ENCODE results near the gene AUTS2. TPM values are rescaled to one million over a fixed set of nuclear protein-coding genes. Genes with fewer than 3 reads are reported as not detected.

AUTS2 gene
- total and polyA plus RNA-seq, 10 of the 15 experiments (the other 5 are each of a cell fraction or from before 2014, with no cell fraction given): 6.4 to 55.6 (median 21.6) TPM

DNA sequence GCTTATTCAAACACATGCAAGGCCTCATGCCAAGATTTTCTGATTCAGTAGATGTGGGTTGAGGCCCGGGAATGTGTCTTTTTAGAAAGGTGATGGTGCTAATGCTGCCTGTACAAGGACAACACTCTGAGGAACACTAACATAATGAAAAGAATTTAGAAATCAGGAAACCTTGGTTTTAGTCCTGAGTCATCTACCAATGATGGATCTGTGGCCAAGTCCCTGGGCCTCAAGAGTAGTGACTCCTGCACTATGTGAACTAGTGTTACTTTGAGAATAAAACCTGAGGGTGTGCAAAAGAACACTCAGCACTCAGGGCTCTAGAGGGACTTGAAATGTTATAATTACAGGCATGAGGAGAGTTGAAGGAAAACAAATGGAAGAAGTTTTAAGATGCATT, 792.0 kb downstream of the AUTS2 start:
- WGBS (ENCODE audit: insufficient coverage, insufficient replicate concordance, low lambda C conversion rate, missing lambda C conversion rate): 29% methylated on average over 1 of the region's 1 CpG
- Histone ChIP-seq H3K9ac (ENCODE audit: control insufficient read depth, insufficient read depth, low read length) (no peak overlapping the region), H3K27me3 (replicated peaks in 1 of 2; ENCODE audit: control insufficient read depth in 2 of 2, insufficient read depth in 2 of 2, low read length in 1 of 2) (no peaks in the 10 kb centered on the region), H4K20me1 (ENCODE audit: control insufficient read depth, insufficient read depth) (no peaks in the 10 kb centered on the region), H3K36me3 (ENCODE audit: control insufficient read depth in 2 of 2, insufficient read depth in 2 of 2, low read length in 1 of 2) (no peaks in the 10 kb centered on the region), H2AFZ (ENCODE audit: control insufficient read depth, low read depth, low read length) (no peak overlapping the region), H3K27ac (ENCODE audit: control insufficient read depth, insufficient read depth) (no peak overlapping the region), H3K4me3 (no peak overlapping the region), H3K9me3 (replicated peaks; ENCODE audit: control insufficient read depth, insufficient read depth, low read length) (no peaks in the 10 kb centered on the region), H3K4me2 (ENCODE audit: control insufficient read depth, insufficient read depth) (no peak overlapping the region), H3K4me1 (ENCODE audit: control insufficient read depth, insufficient read depth, low read length) (no peaks in the 10 kb centered on the region), H3K79me2 (ENCODE audit: control insufficient read depth, insufficient read depth, low read length) (no peaks in the 10 kb centered on the region)
- BruUV-seq (replicated peaks): no TSS peak
- RAD21 ChIA-PET (ENCODE audit: unreplicated experiment): no interaction called here
- POLR2A ChIA-PET: no interaction called here
- intact Hi-C loops (cut with micrococcal nuclease; ENCODE audit: unreplicated experiment): no loop called here
- ATAC-seq: no peak
- SMC1A ChIA-PET (ENCODE audit: uncharacterized antibody, unreplicated experiment): no interaction called here
- in situ Hi-C loops (cut with MboI): no loop called here
- DNase-seq (ENCODE audit: low read depth, low spot score): no peak
- no peak for FAIRE-seq
- CTCF ChIA-PET: no interaction called here
- TF ChIP-seq NR2C1 (IDR thresholded peaks at IDR 0.05): no peak
- TF ChIP-seq SIX5 (IDR thresholded peaks at IDR 0.05; ENCODE audit: low read depth, low read length, severe bottlenecking): no peak
- no peak for TF ChIP-seq CHD4 (IDR thresholded peaks at IDR 0.05)
- TF ChIP-seq, protein P1, sequence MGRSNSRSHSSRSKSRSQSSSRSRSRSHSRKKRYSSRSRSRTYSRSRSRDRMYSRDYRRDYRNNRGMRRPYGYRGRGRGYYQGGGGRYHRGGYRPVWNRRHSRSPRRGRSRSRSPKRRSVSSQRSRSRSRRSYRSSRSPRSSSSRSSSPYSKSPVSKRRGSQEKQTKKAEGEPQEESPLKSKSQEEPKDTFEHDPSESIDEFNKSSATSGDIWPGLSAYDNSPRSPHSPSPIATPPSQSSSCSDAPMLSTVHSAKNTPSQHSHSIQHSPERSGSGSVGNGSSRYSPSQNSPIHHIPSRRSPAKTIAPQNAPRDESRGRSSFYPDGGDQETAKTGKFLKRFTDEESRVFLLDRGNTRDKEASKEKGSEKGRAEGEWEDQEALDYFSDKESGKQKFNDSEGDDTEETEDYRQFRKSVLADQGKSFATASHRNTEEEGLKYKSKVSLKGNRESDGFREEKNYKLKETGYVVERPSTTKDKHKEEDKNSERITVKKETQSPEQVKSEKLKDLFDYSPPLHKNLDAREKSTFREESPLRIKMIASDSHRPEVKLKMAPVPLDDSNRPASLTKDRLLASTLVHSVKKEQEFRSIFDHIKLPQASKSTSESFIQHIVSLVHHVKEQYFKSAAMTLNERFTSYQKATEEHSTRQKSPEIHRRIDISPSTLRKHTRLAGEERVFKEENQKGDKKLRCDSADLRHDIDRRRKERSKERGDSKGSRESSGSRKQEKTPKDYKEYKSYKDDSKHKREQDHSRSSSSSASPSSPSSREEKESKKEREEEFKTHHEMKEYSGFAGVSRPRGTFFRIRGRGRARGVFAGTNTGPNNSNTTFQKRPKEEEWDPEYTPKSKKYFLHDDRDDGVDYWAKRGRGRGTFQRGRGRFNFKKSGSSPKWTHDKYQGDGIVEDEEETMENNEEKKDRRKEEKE (IDR thresholded peaks at IDR 0.05): no peak
- no peak for TF ChIP-seq RBBP5 (conservative IDR thresholded peaks at IDR 0.05)
- TF ChIP-seq PKNOX1 (IDR thresholded peaks at IDR 0.05): no peak
- TF ChIP-seq MYC (IDR thresholded peaks at IDR 0.05; ENCODE audit: insufficient read depth, insufficient read length, insufficient replicate concordance, low read length, severe bottlenecking): no peak
- no peak for TF ChIP-seq TARDBP (IDR thresholded peaks at IDR 0.05; ENCODE audit: borderline replicate concordance)
- TF ChIP-seq, protein P2, sequence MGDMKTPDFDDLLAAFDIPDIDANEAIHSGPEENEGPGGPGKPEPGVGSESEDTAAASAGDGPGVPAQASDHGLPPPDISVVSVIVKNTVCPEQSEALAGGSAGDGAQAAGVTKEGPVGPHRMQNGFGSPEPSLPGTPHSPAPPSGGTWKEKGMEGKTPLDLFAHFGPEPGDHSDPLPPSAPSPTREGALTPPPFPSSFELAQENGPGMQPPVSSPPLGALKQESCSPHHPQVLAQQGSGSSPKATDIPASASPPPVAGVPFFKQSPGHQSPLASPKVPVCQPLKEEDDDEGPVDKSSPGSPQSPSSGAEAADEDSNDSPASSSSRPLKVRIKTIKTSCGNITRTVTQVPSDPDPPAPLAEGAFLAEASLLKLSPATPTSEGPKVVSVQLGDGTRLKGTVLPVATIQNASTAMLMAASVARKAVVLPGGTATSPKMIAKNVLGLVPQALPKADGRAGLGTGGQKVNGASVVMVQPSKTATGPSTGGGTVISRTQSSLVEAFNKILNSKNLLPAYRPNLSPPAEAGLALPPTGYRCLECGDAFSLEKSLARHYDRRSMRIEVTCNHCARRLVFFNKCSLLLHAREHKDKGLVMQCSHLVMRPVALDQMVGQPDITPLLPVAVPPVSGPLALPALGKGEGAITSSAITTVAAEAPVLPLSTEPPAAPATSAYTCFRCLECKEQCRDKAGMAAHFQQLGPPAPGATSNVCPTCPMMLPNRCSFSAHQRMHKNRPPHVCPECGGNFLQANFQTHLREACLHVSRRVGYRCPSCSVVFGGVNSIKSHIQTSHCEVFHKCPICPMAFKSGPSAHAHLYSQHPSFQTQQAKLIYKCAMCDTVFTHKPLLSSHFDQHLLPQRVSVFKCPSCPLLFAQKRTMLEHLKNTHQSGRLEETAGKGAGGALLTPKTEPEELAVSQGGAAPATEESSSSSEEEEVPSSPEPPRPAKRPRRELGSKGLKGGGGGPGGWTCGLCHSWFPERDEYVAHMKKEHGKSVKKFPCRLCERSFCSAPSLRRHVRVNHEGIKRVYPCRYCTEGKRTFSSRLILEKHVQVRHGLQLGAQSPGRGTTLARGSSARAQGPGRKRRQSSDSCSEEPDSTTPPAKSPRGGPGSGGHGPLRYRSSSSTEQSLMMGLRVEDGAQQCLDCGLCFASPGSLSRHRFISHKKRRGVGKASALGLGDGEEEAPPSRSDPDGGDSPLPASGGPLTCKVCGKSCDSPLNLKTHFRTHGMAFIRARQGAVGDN (IDR thresholded peaks at IDR 0.05): no peak
- no peak for TF ChIP-seq ZBTB40 (IDR thresholded peaks at IDR 0.05; ENCODE audit: borderline replicate concordance)
- no peak for TF ChIP-seq WRNIP1 (IDR thresholded peaks at IDR 0.05; ENCODE audit: borderline replicate concordance, low read depth, low read length)
- no peak for TF ChIP-seq CBFB (IDR thresholded peaks at IDR 0.05; ENCODE audit: low read depth)
- no peak for TF ChIP-seq PAX8 (IDR thresholded peaks at IDR 0.05)

All from GM12878 (cell line).